ENCODE results near the gene EBI3.

DNA sequence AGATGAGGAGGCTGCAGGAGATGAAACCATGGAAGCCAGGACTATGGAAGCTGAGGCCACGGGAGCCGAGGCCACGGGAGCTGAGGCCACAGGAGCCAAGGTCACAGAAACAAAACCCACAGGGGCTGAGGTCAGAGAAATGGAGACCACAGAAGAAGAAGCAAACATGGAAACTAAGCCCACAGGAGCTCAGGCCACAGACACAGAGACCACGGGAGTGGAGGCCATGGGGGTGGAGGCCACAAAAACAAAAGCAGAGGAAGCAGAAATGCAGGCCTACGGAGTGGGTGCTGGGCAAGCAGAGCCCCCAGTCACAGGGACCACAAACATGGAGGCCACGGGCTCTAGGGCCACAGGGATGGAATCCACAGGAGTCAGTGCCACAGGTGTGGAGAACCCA is 12.5 kb upstream of the EBI3 start:
- TF ChIP-seq, protein P1, sequence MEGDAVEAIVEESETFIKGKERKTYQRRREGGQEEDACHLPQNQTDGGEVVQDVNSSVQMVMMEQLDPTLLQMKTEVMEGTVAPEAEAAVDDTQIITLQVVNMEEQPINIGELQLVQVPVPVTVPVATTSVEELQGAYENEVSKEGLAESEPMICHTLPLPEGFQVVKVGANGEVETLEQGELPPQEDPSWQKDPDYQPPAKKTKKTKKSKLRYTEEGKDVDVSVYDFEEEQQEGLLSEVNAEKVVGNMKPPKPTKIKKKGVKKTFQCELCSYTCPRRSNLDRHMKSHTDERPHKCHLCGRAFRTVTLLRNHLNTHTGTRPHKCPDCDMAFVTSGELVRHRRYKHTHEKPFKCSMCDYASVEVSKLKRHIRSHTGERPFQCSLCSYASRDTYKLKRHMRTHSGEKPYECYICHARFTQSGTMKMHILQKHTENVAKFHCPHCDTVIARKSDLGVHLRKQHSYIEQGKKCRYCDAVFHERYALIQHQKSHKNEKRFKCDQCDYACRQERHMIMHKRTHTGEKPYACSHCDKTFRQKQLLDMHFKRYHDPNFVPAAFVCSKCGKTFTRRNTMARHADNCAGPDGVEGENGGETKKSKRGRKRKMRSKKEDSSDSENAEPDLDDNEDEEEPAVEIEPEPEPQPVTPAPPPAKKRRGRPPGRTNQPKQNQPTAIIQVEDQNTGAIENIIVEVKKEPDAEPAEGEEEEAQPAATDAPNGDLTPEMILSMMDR (IDR thresholded peaks at IDR 0.05): no peak
- TF ChIP-seq POLR2A (IDR thresholded peaks at IDR 0.05): no peak

Measured in adrenal gland (tissue), 5 donors.